ENCODE results near the gene TMEM238. TPM values are rescaled to one million over a fixed set of nuclear protein-coding genes. Genes with fewer than 3 reads are reported as not detected.
"Not testable (repeated sequence)": the region's sequence is repeated elsewhere in the genome, so short reads cannot be mapped to it uniquely, and the experiment has no call there.

The TMEM238 gene
- total RNA-seq, 2 experiments from 2014 or later = 5.9 to 6.3 TPM

- peak; percentile 90 for ATAC-seq
- Mint-ChIP-seq H3K4me1 (peaks cover 14% of the 10 kb centered on the region), H3K36me3 (ENCODE audit: low read depth) (no peaks in the 10 kb centered on the region), H3K9me3 (ENCODE audit: low read depth) (no peaks in the 10 kb centered on the region), H3K27me3 (no peaks in the 10 kb centered on the region), H3K27ac (no peak overlapping the region), H3K4me3 (no peak overlapping the region)
- ChIA-PET CTCF (interaction anchor here (0.5 to 3.0 kb wide), 6 partner anchors 19 to 350 kb away, joined by 3 to 13 read pairs (median 4); no protein-coding TSS in a partner anchor), POLR2A (no interaction called here)
- DNase-seq = peak; percentile 74
- intact Hi-C loops (cut with DNase I, micrococcal nuclease) = loop anchor here (1.0 to 2.0 kb wide), 6 partner anchors 116 to 277 kb away; no protein-coding TSS in a partner anchor
Measured at GRCh38 chr19:55418185-55418584, 34.1 kb upstream of the TMEM238 start.

DNA sequence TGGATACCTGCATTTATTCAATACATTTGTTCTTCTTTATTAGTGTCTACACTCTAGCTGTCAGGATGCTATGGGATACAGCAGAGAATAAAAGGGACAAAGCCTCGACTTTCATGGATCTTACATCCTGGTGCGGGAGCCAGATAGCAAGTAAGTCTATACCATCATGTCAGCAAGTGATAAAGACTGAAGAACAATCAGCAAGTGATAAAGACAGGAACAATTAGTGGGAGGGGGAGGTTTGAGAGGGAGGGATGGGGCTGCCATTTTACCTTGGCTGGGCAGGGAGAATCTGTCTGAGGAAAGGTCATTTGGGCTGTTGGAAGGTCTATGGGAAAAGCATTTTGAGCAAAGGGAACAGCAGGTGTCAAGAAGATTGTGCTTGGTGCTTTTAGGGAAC lies 26.1 kb upstream of the TMEM238 start:
- no peak overlapping the region for H3K4me3 Mint-ChIP-seq
- no peak for ATAC-seq
- H3K36me3 Mint-ChIP-seq (ENCODE audit: low read depth) = peaks cover 28% of the 10 kb centered on the region
- peaks cover 4% of the 10 kb centered on the region for H3K9me3 Mint-ChIP-seq (ENCODE audit: low read depth)
- intact Hi-C loops (cut with DNase I, micrococcal nuclease) = no loop called here
- DNase-seq = no peak
- peaks cover 20% of the 10 kb centered on the region for H3K4me1 Mint-ChIP-seq
- no peak overlapping the region for H3K27ac Mint-ChIP-seq
- POLR2A ChIA-PET = no interaction called here
- CTCF ChIA-PET = no interaction called here
- H3K27me3 Mint-ChIP-seq = no peaks in the 10 kb centered on the region

GRCh38 chr19:55409179-55409578 lies 25.1 kb upstream of the TMEM238 start:
- Mint-ChIP-seq H3K4me1 (peaks cover 20% of the 10 kb centered on the region), H3K36me3 (ENCODE audit: low read depth) (peaks cover 31% of the 10 kb centered on the region), H3K27ac (peak overlapping the region; percentile 96)
- H3K4me3 Mint-ChIP-seq; DNase-seq; H3K27me3 Mint-ChIP-seq; ATAC-seq; H3K9me3 Mint-ChIP-seq (ENCODE audit: low read depth): not testable (repeated sequence)
- CTCF ChIA-PET = interaction anchor here (0.7 to 1.2 kb wide), 3 partner anchors 117 to 792 kb away, joined by 3 read pairs; no protein-coding TSS in a partner anchor
- POLR2A ChIA-PET = interaction anchor here (0.6 kb wide), 2 partner anchors 13 to 215 kb away, joined by 3 read pairs; partner anchors contain the start of gene ZNF784
- intact Hi-C loops (cut with DNase I, micrococcal nuclease) = loop anchor here in 1 of 2 experiments (2.0 to 5.0 kb wide), 2 partner anchors 43 to 150 kb away; partner anchors contain the start of gene PPP6R1

DNA sequence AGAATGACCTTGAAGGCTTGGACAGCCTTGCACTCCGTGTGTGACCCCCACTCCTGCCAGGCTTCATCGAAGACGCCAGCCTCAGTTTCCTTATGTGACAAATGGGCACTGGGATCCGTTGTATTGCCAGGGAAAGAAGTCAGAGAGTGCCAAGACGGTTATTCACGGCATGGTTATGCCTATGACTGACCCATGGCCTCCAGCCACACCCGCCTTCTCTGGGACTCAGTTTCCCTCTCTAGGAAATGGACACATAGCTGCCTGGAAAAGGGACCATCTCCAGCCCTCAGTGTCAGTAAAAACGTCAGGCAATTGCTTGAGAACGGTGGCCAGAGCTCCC lies 24.4 kb upstream of the TMEM238 start:
- Mint-ChIP-seq H3K4me1 (peaks cover 20% of the 10 kb centered on the region), H3K27ac (peak overlapping the region; percentile 96), H3K4me3 (peak overlapping the region; percentile 90), H3K36me3 (ENCODE audit: low read depth) (peaks cover 36% of the 10 kb centered on the region), H3K9me3 (ENCODE audit: low read depth) (peaks cover 4% of the 10 kb centered on the region), H3K27me3 (no peaks in the 10 kb centered on the region)
- ChIA-PET POLR2A (interaction anchor here (0.6 to 4.4 kb wide), 3 partner anchors 14 to 216 kb away, joined by 3 to 41 read pairs (median 3); partner anchors contain the start of gene ZNF784), CTCF (interaction anchor here (1.2 kb wide), 2 partner anchors 116 to 198 kb away, joined by 3 read pairs; no protein-coding TSS in a partner anchor)
- ATAC-seq = no peak
- no peak for DNase-seq
- intact Hi-C loops (cut with DNase I, micrococcal nuclease) = loop anchor here (1.0 to 5.0 kb wide), 13 partner anchors 23 to 291 kb away; partner anchors contain the start of genes HSPBP1 (in 2 of the 2), KMT5C (in 2 of the 2), PPP6R1 (in 2 of the 2) and RPL28 (in 2 of the 2)

GRCh38 chr19:55407800-55408532 lies 23.9 kb upstream of the TMEM238 start:
- peaks cover 22% of the 10 kb centered on the region for H3K4me1 Mint-ChIP-seq
- intact Hi-C loops (cut with DNase I, micrococcal nuclease) = loop anchor here (1.0 to 5.0 kb wide), 13 partner anchors 23 to 291 kb away; partner anchors contain the start of genes HSPBP1 (in 2 of the 2), KMT5C (in 2 of the 2), PPP6R1 (in 2 of the 2) and RPL28 (in 2 of the 2)
- H3K27me3 Mint-ChIP-seq = no peaks in the 10 kb centered on the region
- ATAC-seq (peak; percentile 96), DNase-seq (peak; percentile 98)
- CTCF ChIA-PET = interaction anchor here (0.7 to 1.0 kb wide), 3 partner anchors 12 to 224 kb away, joined by 3 to 5 read pairs (median 3); no protein-coding TSS in a partner anchor
- peak overlapping the region; percentile 90 for H3K4me3 Mint-ChIP-seq
- POLR2A ChIA-PET = interaction anchor here (0.6 to 4.4 kb wide), 13 partner anchors 9 to 290 kb away, joined by 3 to 41 read pairs (median 5); partner anchors contain the start of genes HSPBP1, ISOC2, KMT5C and PPP1R12C
- peak overlapping the region; percentile 96 for H3K27ac Mint-ChIP-seq
- H3K36me3 Mint-ChIP-seq (ENCODE audit: low read depth) = peaks cover 41% of the 10 kb centered on the region
- H3K9me3 Mint-ChIP-seq (ENCODE audit: low read depth) = peaks cover 4% of the 10 kb centered on the region

DNA sequence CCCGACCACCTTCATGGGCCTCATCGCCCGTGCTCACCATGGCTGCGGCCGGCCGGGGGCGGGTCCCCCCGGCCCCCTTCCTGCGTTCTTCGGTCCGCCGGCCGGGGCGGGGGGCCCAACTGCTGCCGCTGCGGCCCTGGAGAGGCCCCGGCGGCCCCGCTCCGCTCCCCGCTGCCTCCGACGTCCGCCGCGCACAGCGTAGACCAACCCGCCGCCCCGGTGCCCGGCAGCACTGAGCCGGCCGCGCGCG lies 23.4 kb upstream of the TMEM238 start, which contains the start of gene UBE2S:
UBE2S (minus strand) TSS at position 239 of the 250 bp plus-strand sequence; CDS start at position 40, 199 bp downstream.
- Mint-ChIP-seq H3K4me3 (peak within 1 kb of the TSS; percentile 90), H3K27ac (peak within 1 kb of the TSS; percentile 96), H3K36me3 (ENCODE audit: low read depth) (peaks cover 46% of the 10 kb centered on the region), H3K4me1 (peaks cover 24% of the 10 kb centered on the region)
- intact Hi-C loops (cut with DNase I, micrococcal nuclease) = loop anchor here in 1 of 2 experiments (5.0 kb wide), 1 partner anchor 45 kb away; no protein-coding TSS in a partner anchor
- H3K27me3 Mint-ChIP-seq; H3K9me3 Mint-ChIP-seq (ENCODE audit: low read depth); DNase-seq: not testable (repeated sequence)
- ChIA-PET CTCF (interaction anchor here (0.7 to 1.0 kb wide), 3 partner anchors 13 to 225 kb away, joined by 3 to 5 read pairs (median 3); no protein-coding TSS in a partner anchor), POLR2A (interaction anchor here (0.6 to 4.4 kb wide), 15 partner anchors 9 to 290 kb away, joined by 3 to 41 read pairs (median 4); partner anchors contain the start of genes HSPBP1, ISOC2, KMT5C and PPP1R12C)
- ATAC-seq = peak; percentile 1

DNA sequence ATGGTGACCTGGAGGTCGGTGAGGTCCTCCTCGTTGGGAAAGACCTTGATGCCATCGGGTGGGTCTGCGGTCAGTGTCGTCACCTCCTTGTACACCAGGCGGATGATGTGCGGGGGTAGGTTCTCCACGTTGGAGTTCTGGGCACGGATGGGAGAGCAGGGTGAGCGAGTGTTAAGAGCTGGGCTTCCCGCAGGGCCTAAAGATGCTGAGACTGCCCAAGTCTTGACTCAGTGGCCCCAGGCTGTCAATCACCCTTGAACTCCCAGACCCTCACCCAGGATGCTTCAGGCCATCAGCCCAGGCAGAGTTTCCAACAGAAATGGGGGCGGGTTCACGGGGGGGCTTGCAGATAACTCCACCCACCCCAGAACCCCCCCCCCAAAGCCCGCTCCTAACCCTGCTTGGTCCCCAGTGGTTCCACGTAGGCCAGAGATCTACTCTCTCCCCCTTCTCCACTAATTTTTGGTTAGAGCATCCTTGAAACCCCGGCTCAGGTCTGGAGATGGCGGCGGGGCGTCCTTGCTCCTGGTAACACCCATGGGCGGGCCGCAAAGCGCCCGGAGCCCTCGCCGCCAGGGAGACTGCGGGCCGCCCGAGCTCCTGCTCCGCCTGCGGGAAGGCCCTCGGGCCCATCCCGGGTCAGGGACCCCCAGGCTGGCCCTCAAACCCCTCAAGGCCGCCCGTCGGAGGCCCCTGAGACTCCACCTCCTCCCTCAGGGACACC lies 22.9 kb upstream of the TMEM238 start:
- Mint-ChIP-seq H3K36me3 (ENCODE audit: low read depth) (peaks cover 50% of the 10 kb centered on the region), H3K4me1 (peaks cover 24% of the 10 kb centered on the region), H3K27me3 (no peaks in the 10 kb centered on the region), H3K27ac (peak overlapping the region; percentile 85), H3K4me3 (peak overlapping the region; percentile 90), H3K9me3 (ENCODE audit: low read depth) (peaks cover 4% of the 10 kb centered on the region)
- DNase-seq (peak; percentile 53), ATAC-seq (peak; percentile 2)
- intact Hi-C loops (cut with DNase I, micrococcal nuclease) = loop anchor here in 1 of 2 experiments (5.0 kb wide), 1 partner anchor 45 kb away; no protein-coding TSS in a partner anchor
- CTCF ChIA-PET = interaction anchor here (0.7 to 1.0 kb wide), 3 partner anchors 13 to 225 kb away, joined by 3 to 5 read pairs (median 3); no protein-coding TSS in a partner anchor
- POLR2A ChIA-PET = interaction anchor here (0.5 to 4.4 kb wide), 13 partner anchors 8 to 289 kb away, joined by 3 to 41 read pairs (median 4); partner anchors contain the start of genes KMT5C, PPP1R12C, TMEM238 and ZNF524

DNA sequence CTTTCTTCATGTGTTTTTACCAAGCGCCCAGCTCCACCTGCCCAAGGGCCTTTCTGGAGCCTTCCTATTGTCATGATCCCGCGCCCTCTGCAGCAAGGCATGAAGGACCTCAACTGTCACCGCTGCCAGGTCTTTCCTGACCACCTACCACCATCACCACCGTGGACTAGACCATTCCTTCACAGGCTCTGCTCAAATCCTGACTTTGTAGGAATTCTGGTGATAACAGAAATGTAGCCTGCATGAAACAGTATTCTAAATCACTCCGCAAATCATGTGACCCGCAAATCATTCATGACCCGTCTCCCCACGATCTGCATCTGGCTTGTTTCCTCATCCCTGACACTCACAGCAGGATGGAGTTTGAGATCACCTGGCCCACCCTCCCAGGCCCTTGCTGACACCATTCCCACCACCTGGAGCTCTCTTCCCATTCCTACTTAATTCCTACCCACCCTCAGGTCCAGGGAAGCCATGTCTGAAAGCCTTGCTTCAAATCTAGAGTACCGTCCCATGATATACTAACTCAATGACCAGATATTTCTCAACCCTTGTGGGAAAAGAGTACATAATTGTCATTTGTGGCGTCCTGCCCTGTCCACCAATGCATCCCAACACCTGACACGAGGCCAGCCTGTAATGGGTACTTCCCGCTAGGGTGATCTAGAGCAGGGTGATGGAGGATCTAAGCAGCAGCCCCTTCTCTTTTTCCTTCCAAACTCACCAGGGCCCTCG lies 22.2 kb upstream of the TMEM238 start:
- intact Hi-C loops (cut with DNase I, micrococcal nuclease) = loop anchor here in 1 of 2 experiments (5.0 kb wide), 1 partner anchor 46 kb away; no protein-coding TSS in a partner anchor
- H3K4me1 Mint-ChIP-seq = peaks cover 24% of the 10 kb centered on the region
- peak overlapping the region; percentile 85 for H3K27ac Mint-ChIP-seq
- peaks cover 4% of the 10 kb centered on the region for H3K9me3 Mint-ChIP-seq (ENCODE audit: low read depth)
- POLR2A ChIA-PET = interaction anchor here (0.7 to 4.4 kb wide), 6 partner anchors 8 to 98 kb away, joined by 3 to 41 read pairs (median 6); partner anchors contain the start of genes KMT5C and TMEM238
- DNase-seq (no peak), ATAC-seq (no peak)
- H3K36me3 Mint-ChIP-seq (ENCODE audit: low read depth) = peaks cover 55% of the 10 kb centered on the region
- peak overlapping the region; percentile 90 for H3K4me3 Mint-ChIP-seq
- CTCF ChIA-PET = no interaction called here
- no peaks in the 10 kb centered on the region for H3K27me3 Mint-ChIP-seq

GRCh38 chr19:55405638-55406037 lies 21.5 kb upstream of the TMEM238 start:
- Mint-ChIP-seq H3K36me3 (ENCODE audit: low read depth) (peaks cover 56% of the 10 kb centered on the region), H3K27ac (peak overlapping the region; percentile 85), H3K27me3 (no peaks in the 10 kb centered on the region), H3K9me3 (ENCODE audit: low read depth) (peaks cover 4% of the 10 kb centered on the region), H3K4me3 (peak overlapping the region; percentile 90), H3K4me1 (peaks cover 24% of the 10 kb centered on the region)
- DNase-seq (no peak), ATAC-seq (no peak)
- CTCF ChIA-PET = no interaction called here
- POLR2A ChIA-PET = interaction anchor here (0.7 to 4.4 kb wide), 5 partner anchors 13 to 98 kb away, joined by 3 to 41 read pairs (median 5); partner anchors contain the start of genes KMT5C and TMEM238
- intact Hi-C loops (cut with DNase I, micrococcal nuclease) = loop anchor here in 1 of 2 experiments (5.0 kb wide), 1 partner anchor 47 kb away; no protein-coding TSS in a partner anchor

- H3K27me3 Mint-ChIP-seq = no peaks in the 10 kb centered on the region
- POLR2A ChIA-PET = interaction anchor here (0.6 to 1.5 kb wide), 4 partner anchors 12 to 147 kb away, joined by 3 read pairs; no protein-coding TSS in a partner anchor
- H3K4me3 Mint-ChIP-seq = no peak overlapping the region
- H3K36me3 Mint-ChIP-seq (ENCODE audit: low read depth) = peaks cover 52% of the 10 kb centered on the region
- DNase-seq (no peak), ATAC-seq (no peak)
- H3K27ac Mint-ChIP-seq = no peak overlapping the region
- intact Hi-C loops (cut with DNase I, micrococcal nuclease) = no loop called here
- H3K4me1 Mint-ChIP-seq = peaks cover 37% of the 10 kb centered on the region
- CTCF ChIA-PET = no interaction called here
- no peaks in the 10 kb centered on the region for H3K9me3 Mint-ChIP-seq (ENCODE audit: low read depth)
Measured at GRCh38 chr19:55402509-55402908, 18.4 kb upstream of the TMEM238 start.

Measured in activated CD4-positive, alpha-beta T cell treated with anti-CD3 and anti-CD28 coated beads for 36 hours (primary cell).